ENCODE measurements around the gene SAMM50. TPM values are rescaled to one million over a fixed set of nuclear protein-coding genes. Genes with fewer than 3 reads are reported as not detected.

The SAMM50 gene
- total and polyA plus RNA-seq, 2 experiments from 2014 or later, result 58.6 to 60.3 TPM

- TF ChIP-seq ZNF462 (CRISPR knock-in tag; IDR thresholded peaks at IDR 0.05), result no peak
- TF ChIP-seq EZH2 (IDR thresholded peaks at IDR 0.05; ENCODE audit: low read depth, unreplicated experiment), result no peak
- no peak for TF ChIP-seq ZNF114 (CRISPR knock-in tag; IDR thresholded peaks at IDR 0.05)
- TF ChIP-seq STAT1 (IDR thresholded peaks at IDR 0.05; ENCODE audit: unreplicated experiment), result no peak
- no peak for TF ChIP-seq POLR2AphosphoS5 (IDR thresholded peaks at IDR 0.05; ENCODE audit: low read depth)
- TF ChIP-seq ZNF331 (CRISPR knock-in tag; IDR thresholded peaks at IDR 0.05; ENCODE audit: low read depth), result no peak
Measured at GRCh38 chr22:44039566-44040171, 84.4 kb downstream of the SAMM50 start (continued).

GRCh38 chr22:44042249-44043218 is 87.3 kb downstream of the SAMM50 start:
- H3K4me2 ChIP-seq, result no peak overlapping the region
- TF ChIP-seq ZNF462 (CRISPR knock-in tag; IDR thresholded peaks at IDR 0.05), result no peak

More at GRCh38 chr22:44042249-44043218, 87.3 kb downstream of the SAMM50 start:
- Histone ChIP-seq H3K4me3 (no peak overlapping the region), H4K20me1 (replicated peaks; ENCODE audit: insufficient read depth) (no peaks in the 10 kb centered on the region), H3K4me1 (ENCODE audit: insufficient read depth) (no peaks in the 10 kb centered on the region), H3F3A (replicated peaks; ENCODE audit: low read depth) (no peaks in the 10 kb centered on the region), H3K9me2 (ENCODE audit: insufficient read depth) (no peaks in the 10 kb centered on the region), H2AFZ (no peak overlapping the region), H3K79me2 (replicated peaks; ENCODE audit: insufficient read depth) (no peaks in the 10 kb centered on the region), H3K27me3 (ENCODE audit: insufficient read depth) (no peaks in the 10 kb centered on the region), H3K36me3 (ENCODE audit: insufficient read depth) (no peaks in the 10 kb centered on the region), H3K27ac (ENCODE audit: low read depth) (no peak overlapping the region)
- Mint-ChIP-seq H3K4me1 (no peaks in the 10 kb centered on the region), H3K36me3 (ENCODE audit: low read depth) (no peaks in the 10 kb centered on the region), H3K4me3 (no peak overlapping the region), H3K9me3 (no peaks in the 10 kb centered on the region), H3K27ac (no peak overlapping the region), H3K27me3 (ENCODE audit: insufficient read depth, low read depth, poor library complexity) (peaks cover 4% of the 10 kb centered on the region)
- DNase-seq (ENCODE audit: low spot score) (no peak), ATAC-seq (no peak)
